GM18520 (cell line): ENCODE measurements around the gene CTNND2.
"Not testable (repeated sequence)": the region's sequence is repeated elsewhere in the genome, so short reads cannot be mapped to it uniquely, and the experiment has no call there.

Source experiments
- ATAC-seq: cut with Tn5 transposase; IDR thresholded peaks from one replicate; pipeline ENCODE4 v1.9.1; 2021; ENCODE audit not compliant: unreplicated experiment

The CTNND2 gene

DNA sequence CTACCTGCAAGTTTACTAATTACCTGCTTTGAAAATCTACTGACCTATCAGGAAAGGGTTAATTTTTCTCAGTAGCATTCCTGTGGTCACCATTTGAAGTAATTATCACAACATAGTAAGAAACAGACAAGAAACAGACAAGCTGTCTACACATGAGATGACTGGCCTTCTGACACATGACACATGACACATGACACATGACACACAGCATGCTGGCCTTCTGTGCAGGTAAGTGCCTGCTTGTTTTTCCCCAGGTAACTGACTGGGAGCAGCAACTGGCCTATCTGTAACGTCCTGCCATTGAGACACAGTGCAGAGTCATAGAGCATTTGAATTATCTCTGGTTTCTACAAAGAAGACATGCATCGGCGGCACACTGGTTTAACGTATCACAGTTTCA, 222.4 kb downstream of the CTNND2 start:
- ATAC-seq: no peak

DNA sequence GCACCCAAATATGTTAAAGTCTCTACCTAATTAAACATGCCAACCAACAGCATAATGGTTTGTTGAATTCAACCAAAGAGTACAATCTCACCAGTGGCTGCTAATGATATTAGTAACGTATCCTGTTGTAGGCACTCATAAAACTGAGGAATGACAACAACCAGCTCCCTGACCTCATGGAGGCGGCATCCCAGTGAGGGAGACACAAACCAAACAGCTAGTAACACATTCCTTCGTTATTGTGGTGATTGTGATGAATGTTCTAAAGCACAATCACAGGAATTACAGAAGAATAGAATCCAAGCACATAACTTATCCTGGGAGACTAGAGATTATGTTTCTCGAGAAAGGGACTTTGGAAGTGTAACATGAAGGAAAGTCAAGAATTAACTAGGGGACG, 224.6 kb downstream of the CTNND2 start:
- no peak for ATAC-seq

DNA sequence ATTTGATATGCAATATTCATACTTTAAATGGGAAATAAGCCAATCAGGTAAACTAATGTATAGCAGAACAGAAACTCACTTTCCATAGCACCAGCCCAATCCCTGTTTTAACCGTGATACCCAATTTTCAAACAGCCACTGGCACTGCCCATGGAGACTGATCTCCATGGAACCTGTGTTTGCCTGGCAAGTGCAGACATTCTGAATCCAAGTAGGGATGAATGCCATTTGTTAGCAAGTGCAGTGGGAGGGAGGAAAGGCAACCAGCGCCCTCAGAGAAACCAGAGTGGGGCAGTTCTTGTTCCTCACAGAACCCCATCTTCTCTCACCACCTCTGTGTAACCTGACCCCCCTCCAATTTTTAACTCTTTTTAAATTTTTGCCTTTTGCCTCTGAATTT, 229.1 kb downstream of the CTNND2 start:
- ATAC-seq: no peak

DNA sequence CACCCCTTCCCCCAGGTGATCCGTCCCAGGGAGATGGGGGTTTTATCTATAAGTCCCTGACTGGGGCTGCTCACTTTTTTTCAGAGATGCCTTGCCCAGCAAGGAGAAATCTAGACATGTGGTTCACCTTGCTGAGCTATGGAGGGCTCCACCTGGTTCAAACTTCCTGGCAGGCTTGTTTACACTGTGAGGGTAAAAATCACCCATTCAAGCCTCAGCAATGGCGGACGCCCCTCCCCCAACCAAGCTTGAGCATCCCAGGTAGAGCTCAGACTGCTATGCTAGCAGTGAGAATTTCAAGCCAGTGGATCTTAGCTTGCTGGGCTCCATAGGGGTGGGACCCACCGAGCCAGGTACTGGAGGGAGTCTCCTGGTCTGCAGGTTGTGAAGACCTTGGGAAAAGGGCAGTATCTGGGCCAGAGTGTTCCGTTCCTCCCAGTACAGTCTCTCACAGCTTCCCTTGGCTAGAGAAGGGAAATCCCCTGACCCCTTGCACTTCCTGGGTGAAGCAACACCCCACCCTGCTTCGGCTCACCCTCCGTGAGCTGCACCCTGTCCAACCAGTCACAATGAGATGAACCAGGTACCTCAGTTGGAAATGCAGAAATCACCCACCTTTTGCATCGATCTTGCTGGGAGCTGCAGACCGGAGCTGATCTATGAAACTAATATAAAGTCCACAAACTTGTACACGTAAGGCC, 231.7 kb downstream of the CTNND2 start:
- no peak for ATAC-seq

DNA sequence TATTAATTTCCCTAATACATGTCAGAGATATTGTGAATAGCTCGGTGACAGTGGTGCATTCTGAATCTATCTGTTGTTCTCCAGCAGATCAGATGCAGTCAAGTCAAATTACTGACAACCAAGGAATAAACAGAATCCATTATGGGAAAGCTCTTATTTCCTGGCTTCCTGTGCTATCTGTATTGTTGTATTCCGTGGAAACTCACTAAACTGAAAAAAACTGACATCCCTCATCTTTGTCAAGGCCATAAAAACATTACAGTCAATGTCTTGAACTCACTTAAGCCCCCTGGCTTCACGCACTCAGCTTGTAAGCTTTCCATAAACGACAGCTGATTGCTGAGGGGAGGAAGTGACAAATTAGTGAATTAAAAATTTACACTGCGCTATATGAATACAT, 245.9 kb downstream of the CTNND2 start:
- ATAC-seq: no peak

DNA sequence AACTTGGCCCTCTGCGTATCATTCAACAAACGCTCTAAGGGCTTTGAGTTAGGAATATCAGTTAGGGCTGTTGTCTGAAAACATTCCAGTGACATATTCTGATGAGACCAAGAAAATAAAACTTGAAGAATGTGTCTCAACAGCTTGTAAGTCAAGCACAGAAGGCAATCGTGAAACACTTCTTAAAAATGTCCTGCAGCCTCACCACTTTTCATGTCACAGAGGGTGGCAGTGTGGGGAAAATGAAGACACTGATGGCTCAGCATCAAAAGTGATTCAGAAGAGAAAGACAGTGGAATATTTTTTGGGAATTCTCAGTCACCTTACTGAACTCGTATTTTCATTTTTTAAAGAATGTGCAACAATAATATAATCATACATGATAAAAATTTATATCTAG, 247.3 kb downstream of the CTNND2 start:
- no peak for ATAC-seq

DNA sequence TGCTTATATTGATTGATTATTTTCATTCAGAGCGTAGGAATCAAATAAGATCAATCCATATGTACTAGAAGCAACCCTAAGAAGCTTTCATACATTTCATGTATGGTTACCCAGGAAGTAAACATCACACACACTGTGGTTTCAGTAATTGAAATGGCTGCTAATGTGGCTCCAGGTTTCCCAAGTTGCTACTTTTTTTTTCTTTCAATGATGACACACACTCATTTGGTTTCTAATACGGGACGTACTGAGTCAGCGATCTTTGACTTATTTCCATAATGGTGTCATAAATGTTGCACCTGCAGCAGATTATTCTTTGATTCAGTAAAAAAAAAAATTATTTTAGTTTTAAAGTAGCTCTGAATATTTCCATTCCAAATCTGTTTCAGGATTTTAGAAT, 248.6 kb downstream of the CTNND2 start:
- ATAC-seq: no peak

DNA sequence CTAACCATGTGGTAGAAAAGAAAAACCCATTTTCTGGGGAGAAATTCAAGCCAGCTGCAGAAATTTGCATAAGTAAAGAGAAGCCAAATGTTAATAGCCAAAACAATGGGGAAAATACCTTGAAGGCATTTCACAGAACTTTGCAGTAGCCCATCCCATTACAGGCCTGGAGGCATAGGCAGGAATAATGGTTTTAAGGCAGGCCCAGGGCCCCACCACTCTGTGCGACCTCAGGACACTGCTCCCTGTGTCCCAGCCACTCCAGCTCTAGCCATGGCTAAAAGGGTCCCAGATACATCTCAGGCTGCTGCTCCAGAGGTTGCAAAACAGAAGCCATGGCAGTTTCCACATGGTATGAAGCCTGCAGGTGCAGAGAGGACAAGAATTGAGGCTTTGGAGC, 253.3 kb downstream of the CTNND2 start:
- no peak for ATAC-seq

DNA sequence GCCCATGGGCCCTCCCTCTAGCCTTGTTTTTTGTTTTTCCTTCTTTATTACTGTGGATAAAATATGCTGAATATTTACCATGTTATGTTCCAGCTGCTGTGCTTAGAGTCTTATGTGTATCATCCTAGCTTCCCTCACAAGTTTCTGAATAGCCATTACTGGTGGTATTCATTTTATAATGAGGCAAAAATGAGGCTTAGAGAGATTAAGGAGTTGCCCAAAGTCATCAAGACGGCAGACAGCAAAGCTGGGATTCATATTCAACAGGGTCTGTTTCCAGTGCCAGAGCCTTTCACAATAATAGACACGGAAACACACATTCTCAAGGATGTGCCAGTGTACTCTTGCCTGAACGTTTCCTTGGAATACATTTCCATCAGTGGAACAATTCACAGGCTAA, 258.1 kb downstream of the CTNND2 start:
- no peak for ATAC-seq

DNA sequence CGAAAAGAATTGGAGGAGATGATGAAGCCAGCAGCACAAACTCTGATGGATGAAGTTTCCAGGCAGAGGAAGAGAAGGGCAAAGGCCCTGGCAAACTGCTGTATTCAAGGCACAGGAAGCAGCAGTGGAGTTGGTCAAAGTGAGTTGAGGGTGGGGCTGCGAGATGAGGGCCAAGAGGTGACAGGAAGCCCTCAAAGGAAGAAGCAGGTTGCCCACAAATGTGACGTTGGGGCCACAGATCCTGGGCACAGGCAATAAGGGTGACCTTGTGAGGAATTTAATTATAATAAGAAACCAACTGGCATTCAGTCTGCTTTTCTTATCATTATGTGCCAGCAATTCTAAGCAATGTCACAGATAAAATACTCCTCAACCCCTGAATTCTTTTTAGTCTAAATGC, 261.8 kb downstream of the CTNND2 start:
- ATAC-seq: no peak

DNA sequence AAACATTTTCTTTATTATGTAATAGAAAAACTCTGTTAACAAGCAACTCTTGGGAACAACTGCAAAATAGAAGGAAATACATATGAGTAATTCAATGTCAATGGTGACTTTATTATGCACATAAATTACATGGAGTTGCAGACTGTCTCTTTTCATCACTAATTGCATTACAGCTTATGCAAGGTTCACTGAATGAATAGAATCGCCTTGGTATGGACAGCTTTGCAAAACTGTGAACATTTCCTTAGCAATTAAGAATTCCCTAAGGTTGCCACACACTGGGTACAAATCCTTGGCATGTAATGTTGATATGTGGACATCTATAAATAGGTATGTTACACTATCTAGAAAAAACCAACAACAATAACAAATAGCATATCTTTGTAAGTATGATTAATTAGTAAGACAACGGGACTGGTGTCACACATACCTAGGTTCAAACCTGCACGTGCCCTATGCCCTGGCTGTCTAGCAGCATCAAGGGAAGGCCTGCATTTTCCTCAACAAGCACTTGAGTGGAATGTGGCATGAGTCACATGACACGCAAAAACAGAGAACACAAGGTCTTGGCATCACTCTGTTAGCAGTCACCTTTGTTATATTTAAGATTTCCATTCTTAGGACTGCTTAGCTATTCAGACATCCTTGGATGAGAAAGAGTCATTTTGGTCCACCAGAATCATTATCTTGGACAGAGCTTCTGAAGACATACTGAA, 263.9 kb downstream of the CTNND2 start:
- no peak for ATAC-seq

DNA sequence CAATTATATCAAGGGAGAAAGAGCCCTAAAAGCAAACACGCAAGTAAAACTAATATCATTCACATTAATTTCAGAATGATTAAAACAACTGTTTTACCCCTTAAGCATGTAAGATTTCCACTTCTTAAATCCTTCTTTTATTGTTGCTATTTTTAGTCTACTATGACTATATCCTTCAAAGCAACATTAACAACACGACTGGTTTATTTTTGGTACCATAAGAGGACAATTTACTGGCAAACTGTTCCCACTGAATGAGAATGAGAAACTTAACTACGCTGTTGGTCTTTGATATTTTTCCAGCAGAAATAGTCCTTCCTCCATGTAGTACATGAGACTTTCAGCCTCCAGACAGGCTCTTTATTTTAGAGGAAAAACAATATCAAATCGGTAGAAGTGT, 281.5 kb downstream of the CTNND2 start:
- ATAC-seq: no peak

DNA sequence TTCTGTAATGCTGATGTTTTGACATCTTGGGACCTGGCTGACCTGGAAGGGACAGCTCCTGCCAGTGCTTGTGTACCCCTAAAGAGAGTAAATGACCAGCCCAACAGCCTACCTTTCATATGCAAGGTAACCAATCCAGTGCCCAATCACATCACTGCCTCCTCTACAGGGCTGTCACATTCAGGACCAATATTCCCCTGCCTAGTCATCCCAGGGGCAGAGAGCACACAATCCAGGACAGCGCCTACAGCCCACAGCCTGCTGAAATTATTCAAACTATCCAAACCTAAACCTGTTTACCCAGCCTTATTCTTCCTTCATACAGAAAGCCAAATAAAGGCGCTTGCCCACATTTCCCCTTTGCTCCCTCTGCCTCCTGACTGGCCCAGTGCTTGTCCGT, 284.1 kb downstream of the CTNND2 start:
- no peak for ATAC-seq

DNA sequence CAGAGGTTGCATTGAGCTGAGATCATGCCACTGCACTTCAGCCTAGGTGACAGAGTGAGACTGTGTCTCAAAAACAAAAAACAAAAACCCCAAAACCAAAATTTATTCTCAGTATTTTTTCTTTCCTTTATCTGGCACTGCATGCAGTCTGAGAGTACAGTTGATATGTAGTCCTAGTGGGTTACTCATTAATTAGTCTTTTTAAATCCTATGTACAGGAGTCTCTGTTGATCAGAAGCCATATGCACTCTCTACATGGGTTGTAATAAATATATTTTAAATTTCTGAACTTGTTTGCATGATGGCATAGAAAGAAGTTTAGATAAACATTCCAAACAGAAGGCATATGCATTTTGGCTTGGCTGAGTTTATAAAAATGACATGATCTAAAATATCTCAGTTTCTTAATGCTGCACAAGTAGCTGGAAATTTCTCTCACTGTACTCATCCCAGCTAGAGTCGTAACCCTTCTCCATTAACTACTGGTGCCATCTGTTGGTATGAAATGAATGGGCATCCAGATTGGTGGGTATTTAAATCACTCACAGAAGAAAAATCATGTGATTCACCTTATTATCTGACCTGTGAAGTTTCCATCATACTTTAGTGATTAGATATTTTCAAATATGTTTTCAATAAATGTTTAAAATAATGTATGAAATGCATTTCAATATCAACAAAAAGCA, 284.8 kb downstream of the CTNND2 start:
- no peak for ATAC-seq

DNA sequence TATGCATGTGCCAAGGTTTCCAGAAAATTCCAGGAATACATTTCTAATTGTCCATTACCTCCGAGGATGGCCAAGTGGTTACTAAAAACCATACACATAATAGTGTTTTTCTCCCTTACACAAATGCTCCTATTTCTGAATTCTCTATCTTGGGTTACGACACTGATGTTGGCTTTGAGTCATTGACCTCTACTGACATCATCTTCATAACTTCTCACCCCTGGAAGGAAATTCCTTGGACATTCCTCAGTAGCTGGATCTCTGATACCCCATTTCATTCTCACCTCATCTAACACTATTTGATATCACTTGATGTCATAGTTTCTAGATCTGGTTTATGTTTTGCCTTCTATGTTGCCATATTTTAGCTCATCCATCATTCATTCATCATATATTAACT, 287.2 kb downstream of the CTNND2 start:
- ATAC-seq: no peak

DNA sequence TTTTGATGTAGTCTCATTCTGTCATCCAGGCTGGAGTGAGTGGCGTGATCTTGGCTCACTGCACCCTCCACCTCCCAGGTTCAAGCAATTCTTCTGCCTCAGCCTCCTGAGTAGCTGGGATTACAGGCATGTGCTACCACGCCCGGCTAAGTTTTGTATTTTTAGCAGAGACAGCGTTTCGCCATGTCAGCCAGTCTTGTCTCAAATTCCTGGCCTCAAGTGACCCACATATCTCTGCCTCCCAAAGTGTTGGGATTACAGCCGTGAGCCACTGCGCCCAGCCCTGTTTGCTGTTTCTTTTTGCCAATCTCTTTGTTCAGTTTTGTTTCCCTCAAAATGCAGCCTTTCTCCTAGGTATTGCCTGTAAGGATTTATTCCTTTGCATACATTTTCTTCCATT, 287.6 kb downstream of the CTNND2 start:
- not testable (repeated sequence) for ATAC-seq

DNA sequence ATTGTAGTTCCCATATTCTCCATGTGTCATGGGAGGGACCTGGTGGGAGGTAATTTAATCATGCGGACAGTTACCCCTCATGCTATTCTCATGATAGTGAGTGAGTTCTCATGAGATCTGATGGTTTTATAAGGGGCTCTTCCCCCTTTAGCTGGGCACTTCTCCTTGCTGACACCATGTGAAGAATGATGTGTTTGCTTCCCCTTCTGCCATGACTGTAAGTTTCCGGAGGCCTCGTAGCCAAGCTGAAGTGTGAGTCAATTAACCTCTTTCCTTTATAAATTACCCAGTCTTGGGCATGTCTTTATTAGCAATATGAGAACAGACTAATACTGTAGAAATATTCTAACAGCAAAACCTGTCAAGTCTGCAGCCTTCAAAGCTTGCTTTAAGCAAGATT, 293.2 kb downstream of the CTNND2 start:
- no peak for ATAC-seq

DNA sequence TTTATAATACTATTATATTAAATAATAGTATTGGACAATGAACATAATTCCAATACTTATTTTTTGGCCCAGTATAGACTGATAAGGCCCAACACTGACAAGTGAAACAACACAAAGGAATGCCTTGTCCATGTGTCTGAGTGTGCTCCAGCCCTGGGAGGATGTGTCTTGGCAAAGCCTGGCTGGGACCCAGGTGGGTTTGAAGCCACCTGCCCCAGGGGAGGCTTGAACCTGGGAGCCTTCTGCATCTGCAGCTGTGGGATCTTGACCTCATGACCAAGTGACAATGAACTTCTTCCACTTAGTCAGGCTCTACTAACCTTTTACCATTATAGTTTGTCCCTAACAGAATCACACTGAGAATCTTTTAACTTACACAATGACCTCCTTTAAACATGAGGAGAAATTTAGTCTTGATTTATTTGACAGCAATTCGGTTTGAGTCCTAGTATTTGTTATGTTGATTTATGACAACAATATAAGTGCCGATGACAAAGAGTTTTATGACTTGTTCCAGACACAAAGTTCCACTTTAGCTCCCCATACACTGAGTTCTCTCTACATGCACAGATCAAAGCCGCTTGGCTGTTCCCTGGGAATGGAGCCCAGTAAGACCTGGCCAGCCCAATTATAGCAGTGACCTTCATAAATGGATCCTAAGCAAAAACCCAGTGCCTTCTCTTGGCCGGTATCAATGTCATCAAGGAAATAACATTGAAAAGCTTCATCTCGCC, 294.5 kb downstream of the CTNND2 start:
- ATAC-seq: no peak

DNA sequence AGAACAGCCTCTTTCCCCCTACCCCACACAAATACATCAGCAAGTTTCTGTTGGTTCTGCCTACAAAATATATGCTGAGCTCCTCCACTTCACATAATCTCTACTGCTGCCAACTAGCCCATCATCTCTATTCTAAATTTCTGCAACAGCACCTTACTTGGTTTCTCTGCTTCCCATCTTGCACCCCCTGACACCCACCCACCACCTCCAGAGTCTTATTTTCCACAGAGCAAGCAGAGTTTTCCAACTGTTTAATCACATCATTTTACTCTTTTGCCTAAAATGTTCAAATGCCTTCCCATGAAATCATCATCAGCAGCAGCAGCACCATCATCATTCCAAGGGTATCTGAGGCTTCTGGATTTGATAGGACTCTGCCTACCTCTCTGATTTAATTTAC, 295.7 kb downstream of the CTNND2 start:
- no peak for ATAC-seq

DNA sequence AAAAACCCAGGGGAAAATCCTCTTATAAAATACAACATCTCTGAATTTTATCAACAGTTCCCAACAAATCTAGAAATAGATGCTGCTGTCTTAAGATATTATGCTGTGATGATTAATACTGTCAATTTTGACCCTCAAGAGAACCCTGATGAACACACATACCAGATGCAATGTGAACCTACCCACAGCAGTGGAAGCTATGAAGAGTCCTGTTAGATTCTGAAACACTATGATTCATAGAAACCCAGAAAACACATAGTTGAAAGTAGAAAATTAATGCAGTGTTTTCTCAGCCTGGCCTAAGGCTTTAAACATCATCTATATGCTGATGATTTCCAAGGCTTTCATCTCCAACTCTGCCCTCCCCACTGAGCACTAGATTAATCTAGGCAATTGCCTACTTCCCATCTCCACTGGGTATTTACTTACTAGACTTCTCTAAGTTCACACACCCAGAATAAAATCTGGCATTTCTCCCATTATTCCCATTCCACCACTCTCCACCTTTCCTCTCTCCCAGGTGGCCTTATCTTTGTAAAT, 296.2 kb downstream of the CTNND2 start:
- ATAC-seq: no peak

DNA sequence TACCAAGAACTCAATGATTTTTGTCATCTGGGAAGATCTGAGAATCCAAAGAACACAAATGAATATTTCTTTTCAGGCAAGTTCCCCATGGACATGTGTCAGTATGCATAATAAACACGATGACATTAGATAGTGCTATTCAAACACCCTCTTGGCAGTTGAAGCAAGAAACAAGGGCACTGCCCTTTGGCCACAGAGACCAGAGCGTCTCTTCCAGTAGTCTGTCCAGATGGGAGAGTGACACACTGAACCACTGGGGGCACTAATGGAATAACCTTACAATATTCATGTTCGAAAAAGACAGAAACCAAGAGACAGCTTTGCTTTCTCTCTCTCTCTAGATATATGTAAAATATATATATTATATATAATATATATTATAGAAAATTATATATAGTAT, 301.9 kb downstream of the CTNND2 start:
- ATAC-seq: no peak
